ENCODE data around the gene KLF17. TPM values are rescaled to one million over a fixed set of nuclear protein-coding genes. Genes with fewer than 3 reads are reported as not detected.

The KLF17 gene
- total and polyA plus RNA-seq, 5 donors from 2014 or later: not detected

DNA sequence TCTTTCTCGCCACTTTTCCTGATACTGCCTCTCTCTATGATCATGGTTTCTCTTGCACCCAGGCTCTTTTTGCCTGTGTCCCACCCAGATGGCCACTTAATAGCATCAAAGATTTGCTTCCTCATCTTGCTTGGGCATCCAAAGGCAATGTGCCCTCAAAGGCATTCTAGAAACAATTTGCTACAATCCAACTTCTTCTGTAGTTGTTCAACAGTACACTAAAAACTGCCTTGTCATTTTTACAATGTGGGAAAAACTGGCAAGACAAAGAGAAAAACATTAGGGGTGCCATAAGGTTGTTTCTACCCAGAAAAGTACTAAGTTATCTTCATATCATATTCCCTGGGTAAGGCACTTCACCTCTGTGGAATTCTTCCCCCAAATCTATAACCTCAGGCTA lies 39.3 kb downstream of the KLF17 start:
- no peaks in the 10 kb centered on the region for H3K36me3 Mint-ChIP-seq
- peaks cover 30% of the 10 kb centered on the region for H3K27me3 Mint-ChIP-seq
- H3K4me1 ChIP-seq (ENCODE audit: control insufficient read depth, insufficient read depth, low read length, poor library complexity, severe bottlenecking): no peaks in the 10 kb centered on the region
- H3K27ac ChIP-seq (ENCODE audit: insufficient read depth, low read length, poor library complexity, severe bottlenecking): no peak overlapping the region
- no peaks in the 10 kb centered on the region for H3K27me3 ChIP-seq (ENCODE audit: control insufficient read depth, insufficient read depth, low read length)
- no peak for DNase-seq
- no peak overlapping the region for H3K4me3 ChIP-seq (ENCODE audit: low read depth, low read length)
- peaks cover 0 to 6% of the 10 kb centered on the region in 2 experiments for H3K9me3 ChIP-seq (ENCODE audit: control insufficient read depth in 2 of 2, low read length in 2 of 2)
- H3K36me3 ChIP-seq (ENCODE audit: control insufficient read depth, insufficient read depth, low read length): no peaks in the 10 kb centered on the region
- no peaks in the 10 kb centered on the region for H3K4me1 Mint-ChIP-seq
- no peak overlapping the region for H3K27ac Mint-ChIP-seq
- H3K9me3 Mint-ChIP-seq: peaks cover 0 to 6% (median 1%) of the 10 kb centered on the region in 7 donors
- no peak overlapping the region for H3K4me3 Mint-ChIP-seq
- ATAC-seq (ENCODE audit: low read depth in 2 of 2): no peak

DNA sequence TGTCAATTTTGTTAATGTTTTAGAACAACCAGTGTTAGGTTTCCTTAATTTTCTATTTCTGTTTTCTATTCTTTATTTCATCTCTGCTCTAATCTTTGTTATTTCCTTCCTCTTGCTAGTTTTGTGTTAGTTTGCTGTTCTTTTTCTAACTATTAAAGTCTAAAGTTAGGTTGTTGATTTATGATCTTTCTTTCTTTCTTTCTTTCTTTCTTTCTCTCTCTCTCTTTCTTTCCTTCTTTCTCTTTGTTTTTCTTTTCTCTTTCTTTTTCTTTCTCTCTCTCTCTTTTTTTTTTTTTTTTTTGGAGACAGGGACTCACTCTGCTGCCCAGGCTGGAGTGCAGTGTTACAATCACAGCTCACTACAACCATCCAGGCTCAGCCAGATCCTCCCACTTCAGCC lies 40.2 kb downstream of the KLF17 start:
- no peak for ATAC-seq (ENCODE audit: low read depth in 2 of 2)
- Mint-ChIP-seq H3K36me3 (no peaks in the 10 kb centered on the region), H3K4me1 (no peaks in the 10 kb centered on the region), H3K4me3 (no peak overlapping the region), H3K27ac (no peak overlapping the region), H3K27me3 (peaks cover 35% of the 10 kb centered on the region), H3K9me3 (peaks cover 0 to 6% (median 1%) of the 10 kb centered on the region in 7 donors)
- Histone ChIP-seq H3K9me3 (ENCODE audit: control insufficient read depth in 2 of 2, low read length in 2 of 2) (peaks cover 0 to 6% of the 10 kb centered on the region in 2 experiments), H3K36me3 (ENCODE audit: control insufficient read depth, insufficient read depth, low read length) (no peaks in the 10 kb centered on the region), H3K27me3 (ENCODE audit: control insufficient read depth, insufficient read depth, low read length) (no peaks in the 10 kb centered on the region), H3K4me1 (ENCODE audit: control insufficient read depth, insufficient read depth, low read length, poor library complexity, severe bottlenecking) (no peaks in the 10 kb centered on the region), H3K4me3 (ENCODE audit: low read depth, low read length) (no peak overlapping the region), H3K27ac (ENCODE audit: insufficient read depth, low read length, poor library complexity, severe bottlenecking) (no peak overlapping the region)
- DNase-seq: no peak

DNA sequence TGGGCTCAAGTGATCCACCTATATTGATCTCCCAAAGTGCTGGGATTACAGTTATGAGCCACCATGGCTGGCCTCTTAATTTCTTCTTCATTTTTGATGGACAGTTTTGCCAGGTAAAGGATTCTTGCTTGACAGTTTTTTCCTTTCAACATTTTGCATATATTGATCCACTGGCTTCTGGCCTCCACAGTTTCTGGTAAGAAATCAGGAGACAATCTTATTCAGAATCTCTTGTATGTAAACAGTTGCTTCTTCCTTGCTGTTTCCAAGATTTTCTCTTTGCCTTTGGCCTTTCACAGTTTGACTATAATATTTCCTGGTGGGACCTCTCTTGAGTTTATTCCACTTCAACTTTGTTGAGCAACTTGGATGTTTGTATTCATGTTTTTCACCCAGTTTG lies 42.9 kb downstream of the KLF17 start:
- Mint-ChIP-seq H3K27ac (no peak overlapping the region), H3K4me3 (no peak overlapping the region), H3K9me3 (peaks cover 0 to 6% (median 1%) of the 10 kb centered on the region in 7 donors), H3K36me3 (no peaks in the 10 kb centered on the region), H3K4me1 (no peaks in the 10 kb centered on the region), H3K27me3 (peaks cover 35% of the 10 kb centered on the region)
- Histone ChIP-seq H3K4me1 (ENCODE audit: control insufficient read depth, insufficient read depth, low read length, poor library complexity, severe bottlenecking) (no peaks in the 10 kb centered on the region), H3K9me3 (ENCODE audit: control insufficient read depth in 2 of 2, low read length in 2 of 2) (peaks cover 0 to 6% of the 10 kb centered on the region in 2 experiments), H3K27me3 (ENCODE audit: control insufficient read depth, insufficient read depth, low read length) (no peaks in the 10 kb centered on the region), H3K36me3 (ENCODE audit: control insufficient read depth, insufficient read depth, low read length) (no peaks in the 10 kb centered on the region), H3K27ac (ENCODE audit: insufficient read depth, low read length, poor library complexity, severe bottlenecking) (no peak overlapping the region), H3K4me3 (ENCODE audit: low read depth, low read length) (no peak overlapping the region)
- DNase-seq: no peak
- no peak for ATAC-seq (ENCODE audit: low read depth in 2 of 2)

DNA sequence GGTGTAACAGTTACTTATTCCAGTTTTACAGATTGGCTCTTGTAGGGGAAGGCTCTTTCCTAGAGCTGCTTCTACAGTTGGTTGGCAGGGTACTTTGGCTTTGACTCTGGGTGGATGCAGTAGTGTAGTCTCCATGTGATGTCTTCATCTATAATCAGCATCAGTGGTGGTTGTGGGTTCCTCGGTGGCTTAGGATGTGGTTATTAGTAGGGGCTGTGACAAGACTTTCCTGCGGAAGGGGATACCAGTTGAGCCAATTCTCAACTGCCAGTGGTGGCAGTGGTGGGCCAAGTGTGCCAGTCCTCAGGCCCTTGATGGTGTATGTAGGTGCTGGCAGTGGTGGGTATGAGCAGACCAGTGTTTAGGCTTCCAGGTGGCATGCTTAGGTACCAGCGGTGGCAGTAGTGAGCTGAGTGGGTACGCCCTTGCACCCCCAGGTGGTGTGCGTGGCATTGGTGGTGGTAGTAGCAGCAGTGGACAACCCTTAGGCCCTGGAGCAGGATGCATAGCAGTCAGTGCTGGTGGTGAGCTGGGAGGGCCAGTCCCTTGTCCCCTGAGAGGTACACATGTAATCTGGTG lies 50.0 kb downstream of the KLF17 start:
- Mint-ChIP-seq H3K9me3 (peaks cover 0 to 9% (median 3%) of the 10 kb centered on the region in 7 donors), H3K4me3 (no peak overlapping the region), H3K27me3 (peaks cover 21% of the 10 kb centered on the region), H3K27ac (no peak overlapping the region), H3K36me3 (no peaks in the 10 kb centered on the region), H3K4me1 (peaks cover 0 to 2% (median 0%) of the 10 kb centered on the region in 4 donors)
- no peaks in the 10 kb centered on the region for H3K36me3 ChIP-seq (ENCODE audit: control insufficient read depth, insufficient read depth, low read length)
- peaks cover 5% of the 10 kb centered on the region for H3K27me3 ChIP-seq (ENCODE audit: control insufficient read depth, insufficient read depth, low read length)
- no peak overlapping the region for H3K27ac ChIP-seq (ENCODE audit: insufficient read depth, low read length, poor library complexity, severe bottlenecking)
- no peaks in the 10 kb centered on the region for H3K4me1 ChIP-seq (ENCODE audit: control insufficient read depth, insufficient read depth, low read length, poor library complexity, severe bottlenecking)
- ATAC-seq (ENCODE audit: low read depth in 2 of 2) (no peak), DNase-seq (peak in 1 of 3 donors; percentile 5)
- H3K4me3 ChIP-seq (ENCODE audit: low read depth, low read length): no peak overlapping the region
- peaks cover 5 to 7% of the 10 kb centered on the region in 2 experiments for H3K9me3 ChIP-seq (ENCODE audit: control insufficient read depth in 2 of 2, low read length in 2 of 2)

GRCh38 chr1:44170281-44170823 lies 51.7 kb downstream of the KLF17 start:
- Mint-ChIP-seq H3K36me3 (no peaks in the 10 kb centered on the region), H3K9me3 (peaks cover 0 to 16% (median 4%) of the 10 kb centered on the region in 7 donors), H3K27me3 (peaks cover 18% of the 10 kb centered on the region), H3K27ac (no peak overlapping the region), H3K4me3 (no peak overlapping the region), H3K4me1 (peaks cover 0 to 2% (median 0%) of the 10 kb centered on the region in 4 donors)
- Histone ChIP-seq H3K27ac (ENCODE audit: insufficient read depth, low read length, poor library complexity, severe bottlenecking) (no peak overlapping the region), H3K4me3 (ENCODE audit: low read depth, low read length) (no peak overlapping the region), H3K36me3 (ENCODE audit: control insufficient read depth, insufficient read depth, low read length) (no peaks in the 10 kb centered on the region), H3K9me3 (ENCODE audit: control insufficient read depth in 2 of 2, low read length in 2 of 2) (peaks cover 5 to 13% of the 10 kb centered on the region in 2 experiments), H3K27me3 (ENCODE audit: control insufficient read depth, insufficient read depth, low read length) (peaks cover 8% of the 10 kb centered on the region), H3K4me1 (ENCODE audit: control insufficient read depth, insufficient read depth, low read length, poor library complexity, severe bottlenecking) (no peaks in the 10 kb centered on the region)
- ATAC-seq (ENCODE audit: low read depth in 2 of 2) (no peak), DNase-seq (no peak)

GRCh38 chr1:44174630-44175029 lies 56.0 kb downstream of the KLF17 start:
- Mint-ChIP-seq H3K4me1 (no peaks in the 10 kb centered on the region), H3K27ac (no peak overlapping the region), H3K36me3 (no peaks in the 10 kb centered on the region), H3K27me3 (peaks cover 10% of the 10 kb centered on the region), H3K4me3 (no peak overlapping the region), H3K9me3 (peaks cover 0 to 10% (median 4%) of the 10 kb centered on the region in 7 donors)
- H3K27me3 ChIP-seq (ENCODE audit: control insufficient read depth, insufficient read depth, low read length): peaks cover 3% of the 10 kb centered on the region
- H3K4me3 ChIP-seq (ENCODE audit: low read depth, low read length): no peak overlapping the region
- no peak for DNase-seq
- no peaks in the 10 kb centered on the region for H3K36me3 ChIP-seq (ENCODE audit: control insufficient read depth, insufficient read depth, low read length)
- H3K9me3 ChIP-seq (ENCODE audit: control insufficient read depth in 2 of 2, low read length in 2 of 2): peaks cover 0 to 6% of the 10 kb centered on the region in 2 experiments
- ATAC-seq (ENCODE audit: low read depth in 2 of 2): no peak
- H3K4me1 ChIP-seq (ENCODE audit: control insufficient read depth, insufficient read depth, low read length, poor library complexity, severe bottlenecking): no peaks in the 10 kb centered on the region
- no peak overlapping the region for H3K27ac ChIP-seq (ENCODE audit: insufficient read depth, low read length, poor library complexity, severe bottlenecking)

Other genes starting within 250 kb of the KLF17 start
- gene ARTN, start 185.0 kb upstream of the KLF17 start, total RNA-seq: 1.5 TPM
- not detected for gene ARTN, start 185.0 kb upstream of the KLF17 start, polyA plus RNA-seq
- 12.6 TPM for gene IPO13, start 171.9 kb upstream of the KLF17 start, total RNA-seq
- 10 to 100 TPM in 2 of 4 donors, 1 to 10 TPM in 2; 9.4 to 11.6 (median 10.1) TPM for gene IPO13, start 171.9 kb upstream of the KLF17 start, polyA plus RNA-seq
- 17.9 TPM for gene DPH2, start 148.8 kb upstream of the KLF17 start, total RNA-seq
- gene DPH2, start 148.8 kb upstream of the KLF17 start, polyA plus RNA-seq: 10 to 100 TPM; 17.2 to 25.0 (median 21.0) TPM
- gene ATP6V0B, start 143.9 kb upstream of the KLF17 start, total RNA-seq: 69.4 TPM
- gene ATP6V0B, start 143.9 kb upstream of the KLF17 start, polyA plus RNA-seq: 100 to 1,000 TPM; 207 to 274 (median 237) TPM
- gene B4GALT2, start 139.6 kb upstream of the KLF17 start, total RNA-seq: 0.54 TPM
- gene B4GALT2, start 139.6 kb upstream of the KLF17 start, polyA plus RNA-seq: under 1 TPM; 0.20 to 0.86 (median 0.32) TPM
- gene CCDC24, start 127.2 kb upstream of the KLF17 start, total RNA-seq: 1.2 TPM
- 1 to 10 TPM in 1 of 4 donors, under 1 TPM in 3; 0.18 to 1.8 (median 0.73) TPM for gene CCDC24, start 127.2 kb upstream of the KLF17 start, polyA plus RNA-seq
- 0.20 TPM for gene SLC6A9, start 87.4 kb upstream of the KLF17 start, total RNA-seq
- gene SLC6A9, start 87.4 kb upstream of the KLF17 start, polyA plus RNA-seq: under 1 TPM in 1 of 4 donors, not detected in 3; 0.07 TPM
- not detected for gene KLF18, start 22.8 kb downstream of the KLF17 start, total RNA-seq
- gene KLF18, start 22.8 kb downstream of the KLF17 start, polyA plus RNA-seq: not detected
- 54.9 TPM for gene DMAP1, start 94.7 kb downstream of the KLF17 start, total RNA-seq
- 10 to 100 TPM; 33.5 to 39.9 (median 38.4) TPM for gene DMAP1, start 94.7 kb downstream of the KLF17 start, polyA plus RNA-seq
- 27.6 TPM for gene ERI3, start 236.4 kb downstream of the KLF17 start, total RNA-seq
- 10 to 100 TPM; 31.1 to 39.8 (median 34.8) TPM for gene ERI3, start 236.4 kb downstream of the KLF17 start, polyA plus RNA-seq

Measured in CD4-positive, CD25-positive, alpha-beta regulatory T cell (primary cell).